Measurements from ENCODE around the gene ZNF324. TPM values are rescaled to one million over a fixed set of nuclear protein-coding genes. Genes with fewer than 3 reads are reported as not detected.

ZNF324 gene
- total and polyA plus RNA-seq, 4 donors, result 2.3 to 8.4 (median 5.5) TPM

DNA sequence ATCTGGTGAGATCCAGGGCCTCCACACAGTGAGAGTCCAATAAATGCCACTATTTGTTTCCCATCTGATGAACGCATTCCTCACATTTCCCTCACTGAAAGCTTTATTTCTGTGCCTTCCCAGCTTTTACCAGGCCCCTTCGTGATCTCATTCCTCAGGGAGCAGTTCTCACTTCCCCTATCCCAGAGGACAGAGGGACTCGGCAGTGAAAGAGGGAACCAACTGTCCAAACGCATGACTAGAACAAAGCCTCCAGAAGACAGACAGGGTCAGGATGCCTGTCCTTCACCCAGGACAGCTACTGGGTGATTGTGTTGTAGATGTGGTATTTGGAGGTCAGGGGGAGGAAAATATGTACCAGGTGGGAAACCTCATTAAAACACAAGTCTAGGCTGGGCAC, 54.8 kb downstream of the ZNF324 start:
- H3K9me3 ChIP-seq (ENCODE audit: control insufficient read depth in 4 of 4, low read length in 3 of 4), result no peaks in the 10 kb centered on the region
- DNase-seq (ENCODE audit: low spot score), result no peak
- H3K9ac ChIP-seq (ENCODE audit: low read depth in 1 of 2, low read length in 2 of 2), result no peak overlapping the region
- TF ChIP-seq EGR1 (IDR thresholded peaks at IDR 0.05; ENCODE audit: low read depth in 2 of 2) (no peak), GABPA (IDR thresholded peaks at IDR 0.05 in 1 of 2, conservative IDR thresholded peaks at IDR 0.05 in 1 of 2) (no peak), HNF4G (IDR thresholded peaks at IDR 0.05) (no peak), NR2F2 (IDR thresholded peaks at IDR 0.05) (no peak), FOXA1 (IDR thresholded peaks at IDR 0.05) (no peak), JUND (IDR thresholded peaks at IDR 0.05) (no peak), TAF1 (conservative IDR thresholded peaks at IDR 0.05) (no peak), RXRA (IDR thresholded peaks at IDR 0.05) (no peak)
- TF ChIP-seq, protein P1, sequence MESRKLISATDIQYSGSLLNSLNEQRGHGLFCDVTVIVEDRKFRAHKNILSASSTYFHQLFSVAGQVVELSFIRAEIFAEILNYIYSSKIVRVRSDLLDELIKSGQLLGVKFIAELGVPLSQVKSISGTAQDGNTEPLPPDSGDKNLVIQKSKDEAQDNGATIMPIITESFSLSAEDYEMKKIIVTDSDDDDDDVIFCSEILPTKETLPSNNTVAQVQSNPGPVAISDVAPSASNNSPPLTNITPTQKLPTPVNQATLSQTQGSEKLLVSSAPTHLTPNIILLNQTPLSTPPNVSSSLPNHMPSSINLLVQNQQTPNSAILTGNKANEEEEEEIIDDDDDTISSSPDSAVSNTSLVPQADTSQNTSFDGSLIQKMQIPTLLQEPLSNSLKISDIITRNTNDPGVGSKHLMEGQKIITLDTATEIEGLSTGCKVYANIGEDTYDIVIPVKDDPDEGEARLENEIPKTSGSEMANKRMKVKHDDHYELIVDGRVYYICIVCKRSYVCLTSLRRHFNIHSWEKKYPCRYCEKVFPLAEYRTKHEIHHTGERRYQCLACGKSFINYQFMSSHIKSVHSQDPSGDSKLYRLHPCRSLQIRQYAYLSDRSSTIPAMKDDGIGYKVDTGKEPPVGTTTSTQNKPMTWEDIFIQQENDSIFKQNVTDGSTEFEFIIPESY (IDR thresholded peaks at IDR 0.05), result no peak
- TF ChIP-seq, protein P2, sequence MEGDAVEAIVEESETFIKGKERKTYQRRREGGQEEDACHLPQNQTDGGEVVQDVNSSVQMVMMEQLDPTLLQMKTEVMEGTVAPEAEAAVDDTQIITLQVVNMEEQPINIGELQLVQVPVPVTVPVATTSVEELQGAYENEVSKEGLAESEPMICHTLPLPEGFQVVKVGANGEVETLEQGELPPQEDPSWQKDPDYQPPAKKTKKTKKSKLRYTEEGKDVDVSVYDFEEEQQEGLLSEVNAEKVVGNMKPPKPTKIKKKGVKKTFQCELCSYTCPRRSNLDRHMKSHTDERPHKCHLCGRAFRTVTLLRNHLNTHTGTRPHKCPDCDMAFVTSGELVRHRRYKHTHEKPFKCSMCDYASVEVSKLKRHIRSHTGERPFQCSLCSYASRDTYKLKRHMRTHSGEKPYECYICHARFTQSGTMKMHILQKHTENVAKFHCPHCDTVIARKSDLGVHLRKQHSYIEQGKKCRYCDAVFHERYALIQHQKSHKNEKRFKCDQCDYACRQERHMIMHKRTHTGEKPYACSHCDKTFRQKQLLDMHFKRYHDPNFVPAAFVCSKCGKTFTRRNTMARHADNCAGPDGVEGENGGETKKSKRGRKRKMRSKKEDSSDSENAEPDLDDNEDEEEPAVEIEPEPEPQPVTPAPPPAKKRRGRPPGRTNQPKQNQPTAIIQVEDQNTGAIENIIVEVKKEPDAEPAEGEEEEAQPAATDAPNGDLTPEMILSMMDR (IDR thresholded peaks at IDR 0.05; ENCODE audit: low read depth, low read length, missing input control), result no peak
- H3K4me1 ChIP-seq (ENCODE audit: control insufficient read depth in 4 of 4, insufficient read depth in 4 of 4, low read length in 3 of 4), result peaks cover 2 to 29% (median 20%) of the 10 kb centered on the region in 4 donors
- no peaks in the 10 kb centered on the region for H3K27me3 ChIP-seq (ENCODE audit: control insufficient read depth in 4 of 4, insufficient read depth in 4 of 4, low read length in 3 of 4)
- H3K4me3 ChIP-seq (ENCODE audit: low read depth in 1 of 3, low read length in 3 of 3), result no peak overlapping the region
- WGBS, result 84% methylated on average over 4 of the region's 4 CpGs
- H3K27ac ChIP-seq (ENCODE audit: low read depth in 1 of 2, low read length in 2 of 2), result no peak overlapping the region
- peaks cover 0 to 4% (median under 1%) of the 10 kb centered on the region in 4 donors for H3K36me3 ChIP-seq (ENCODE audit: control insufficient read depth in 4 of 4, insufficient read depth in 3 of 4, low read depth in 1 of 4, low read length in 3 of 4)

DNA sequence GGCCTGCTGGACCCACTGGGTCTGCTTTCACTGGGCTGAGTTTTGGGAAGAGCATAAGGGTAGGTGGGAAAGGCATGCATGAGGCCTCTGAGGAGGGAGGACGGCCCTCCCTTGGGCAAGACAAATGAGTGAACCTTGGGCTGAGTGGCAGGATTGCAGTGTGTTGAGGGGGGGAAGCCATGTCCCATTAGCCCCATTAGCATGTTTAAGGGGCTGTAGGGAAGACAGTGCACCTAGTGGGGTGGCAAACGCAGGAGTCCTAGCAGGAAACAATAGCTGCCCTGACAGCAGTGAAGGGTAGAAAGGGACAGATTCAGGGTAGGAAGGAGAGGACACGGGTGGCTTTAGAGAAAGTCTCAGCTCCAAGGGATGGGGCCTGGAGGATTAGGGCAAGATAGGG, 55.8 kb downstream of the ZNF324 start:
- H3K9ac ChIP-seq (ENCODE audit: low read depth in 1 of 2, low read length in 2 of 2), result no peak overlapping the region

More for the DNA sequence above, 55.8 kb downstream of the ZNF324 start:
- DNase-seq (ENCODE audit: low spot score), result no peak
- Histone ChIP-seq H3K27me3 (ENCODE audit: control insufficient read depth in 4 of 4, insufficient read depth in 4 of 4, low read length in 3 of 4) (no peaks in the 10 kb centered on the region), H3K4me3 (ENCODE audit: low read depth in 1 of 3, low read length in 3 of 3) (no peak overlapping the region), H3K4me1 (ENCODE audit: control insufficient read depth in 4 of 4, insufficient read depth in 4 of 4, low read length in 3 of 4) (peaks cover 2 to 23% (median 19%) of the 10 kb centered on the region in 4 donors), H3K27ac (ENCODE audit: low read depth in 1 of 2, low read length in 2 of 2) (no peak overlapping the region), H3K9me3 (ENCODE audit: control insufficient read depth in 4 of 4, low read length in 3 of 4) (no peaks in the 10 kb centered on the region), H3K36me3 (ENCODE audit: control insufficient read depth in 4 of 4, insufficient read depth in 3 of 4, low read depth in 1 of 4, low read length in 3 of 4) (no peaks in the 10 kb centered on the region)
- 95% methylated on average over 3 of the region's 3 CpGs for WGBS
- TF ChIP-seq, protein P3, sequence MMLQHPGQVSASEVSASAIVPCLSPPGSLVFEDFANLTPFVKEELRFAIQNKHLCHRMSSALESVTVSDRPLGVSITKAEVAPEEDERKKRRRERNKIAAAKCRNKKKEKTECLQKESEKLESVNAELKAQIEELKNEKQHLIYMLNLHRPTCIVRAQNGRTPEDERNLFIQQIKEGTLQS (IDR thresholded peaks at IDR 0.05), result no peak
- TF ChIP-seq HNF4A (conservative IDR thresholded peaks at IDR 0.05) (no peak), YY1 (IDR thresholded peaks at IDR 0.05) (no peak), EGR1 (IDR thresholded peaks at IDR 0.05; ENCODE audit: low read depth in 2 of 2) (no peak), TAF1 (conservative IDR thresholded peaks at IDR 0.05) (no peak), FOXA2 (IDR thresholded peaks at IDR 0.05) (no peak), GABPA (IDR thresholded peaks at IDR 0.05 in 1 of 2, conservative IDR thresholded peaks at IDR 0.05 in 1 of 2) (no peak), RAD21 (IDR thresholded peaks at IDR 0.05) (no peak), HNF4G (IDR thresholded peaks at IDR 0.05) (no peak), RXRA (IDR thresholded peaks at IDR 0.05) (no peak), FOXA1 (IDR thresholded peaks at IDR 0.05) (no peak), SP1 (IDR thresholded peaks at IDR 0.05) (no peak), JUND (IDR thresholded peaks at IDR 0.05) (no peak), NR2F2 (IDR thresholded peaks at IDR 0.05) (no peak)
- TF ChIP-seq, protein P2 (IDR thresholded peaks at IDR 0.05; ENCODE audit: low read depth, low read length, missing input control), result no peak
- TF ChIP-seq, protein P4, sequence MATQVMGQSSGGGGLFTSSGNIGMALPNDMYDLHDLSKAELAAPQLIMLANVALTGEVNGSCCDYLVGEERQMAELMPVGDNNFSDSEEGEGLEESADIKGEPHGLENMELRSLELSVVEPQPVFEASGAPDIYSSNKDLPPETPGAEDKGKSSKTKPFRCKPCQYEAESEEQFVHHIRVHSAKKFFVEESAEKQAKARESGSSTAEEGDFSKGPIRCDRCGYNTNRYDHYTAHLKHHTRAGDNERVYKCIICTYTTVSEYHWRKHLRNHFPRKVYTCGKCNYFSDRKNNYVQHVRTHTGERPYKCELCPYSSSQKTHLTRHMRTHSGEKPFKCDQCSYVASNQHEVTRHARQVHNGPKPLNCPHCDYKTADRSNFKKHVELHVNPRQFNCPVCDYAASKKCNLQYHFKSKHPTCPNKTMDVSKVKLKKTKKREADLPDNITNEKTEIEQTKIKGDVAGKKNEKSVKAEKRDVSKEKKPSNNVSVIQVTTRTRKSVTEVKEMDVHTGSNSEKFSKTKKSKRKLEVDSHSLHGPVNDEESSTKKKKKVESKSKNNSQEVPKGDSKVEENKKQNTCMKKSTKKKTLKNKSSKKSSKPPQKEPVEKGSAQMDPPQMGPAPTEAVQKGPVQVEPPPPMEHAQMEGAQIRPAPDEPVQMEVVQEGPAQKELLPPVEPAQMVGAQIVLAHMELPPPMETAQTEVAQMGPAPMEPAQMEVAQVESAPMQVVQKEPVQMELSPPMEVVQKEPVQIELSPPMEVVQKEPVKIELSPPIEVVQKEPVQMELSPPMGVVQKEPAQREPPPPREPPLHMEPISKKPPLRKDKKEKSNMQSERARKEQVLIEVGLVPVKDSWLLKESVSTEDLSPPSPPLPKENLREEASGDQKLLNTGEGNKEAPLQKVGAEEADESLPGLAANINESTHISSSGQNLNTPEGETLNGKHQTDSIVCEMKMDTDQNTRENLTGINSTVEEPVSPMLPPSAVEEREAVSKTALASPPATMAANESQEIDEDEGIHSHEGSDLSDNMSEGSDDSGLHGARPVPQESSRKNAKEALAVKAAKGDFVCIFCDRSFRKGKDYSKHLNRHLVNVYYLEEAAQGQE (IDR thresholded peaks at IDR 0.05), result no peak
- TF ChIP-seq, protein P1 (IDR thresholded peaks at IDR 0.05), result no peak
- TF ChIP-seq, protein P5, sequence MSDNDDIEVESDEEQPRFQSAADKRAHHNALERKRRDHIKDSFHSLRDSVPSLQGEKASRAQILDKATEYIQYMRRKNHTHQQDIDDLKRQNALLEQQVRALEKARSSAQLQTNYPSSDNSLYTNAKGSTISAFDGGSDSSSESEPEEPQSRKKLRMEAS (IDR thresholded peaks at IDR 0.05), result no peak

Data from liver (tissue), 9 donors.